GM21786 (cell line): ENCODE data around the gene PIK3C3.
A peak's percentile ranks its signal among the peaks of the same experiment; 100 is the strongest.
"Not testable (repeated sequence)": the region's sequence is repeated elsewhere in the genome, so short reads cannot be mapped to it uniquely, and the experiment has no call there.

ENCODE experiments used
- ATAC-seq: cut with Tn5 transposase; IDR thresholded peaks from one replicate; pipeline ENCODE4 v1.9.1; 2021; ENCODE audit not compliant: unreplicated experiment

The PIK3C3 gene

GRCh38 chr18:41965634-41966255 is 10.7 kb downstream of the PIK3C3 start:
- no peak for ATAC-seq

- ATAC-seq, result no peak
Measured at GRCh38 chr18:41966943-41967342, 11.9 kb downstream of the PIK3C3 start.

GRCh38 chr18:41967680-41968079 is 12.6 kb downstream of the PIK3C3 start:
- ATAC-seq, result no peak

GRCh38 chr18:41969881-41970280 is 14.8 kb downstream of the PIK3C3 start:
- ATAC-seq, result no peak

- no peak for ATAC-seq
Measured at GRCh38 chr18:41972067-41972925, 17.3 kb downstream of the PIK3C3 start.

GRCh38 chr18:41973983-41974382 is 18.9 kb downstream of the PIK3C3 start:
- ATAC-seq, result no peak

GRCh38 chr18:41974796-41975201 is 19.8 kb downstream of the PIK3C3 start:
- ATAC-seq, result no peak

- no peak for ATAC-seq
Measured at GRCh38 chr18:41975284-41975683, 20.2 kb downstream of the PIK3C3 start.

GRCh38 chr18:41977233-41977632 is 22.2 kb downstream of the PIK3C3 start:
- no peak for ATAC-seq

GRCh38 chr18:41982942-41983660 is 28.1 kb downstream of the PIK3C3 start:
- ATAC-seq, result peak; percentile 96

GRCh38 chr18:41985914-41986313 is 30.9 kb downstream of the PIK3C3 start:
- no peak for ATAC-seq

- no peak for ATAC-seq
Measured at GRCh38 chr18:41989508-41989907, 34.5 kb downstream of the PIK3C3 start.

- peak; percentile 81 for ATAC-seq
Measured at GRCh38 chr18:41992066-41992465, 37.0 kb downstream of the PIK3C3 start.

GRCh38 chr18:41992703-41993102 is 37.7 kb downstream of the PIK3C3 start:
- ATAC-seq, result no peak

GRCh38 chr18:41993151-41993550 is 38.1 kb downstream of the PIK3C3 start:
- no peak for ATAC-seq

GRCh38 chr18:41996020-41996419 is 41.0 kb downstream of the PIK3C3 start:
- ATAC-seq, result no peak

GRCh38 chr18:41999751-42000150 is 44.7 kb downstream of the PIK3C3 start:
- no peak for ATAC-seq

GRCh38 chr18:42001801-42002200 is 46.8 kb downstream of the PIK3C3 start:
- ATAC-seq, result no peak

GRCh38 chr18:42004653-42005052 is 49.6 kb downstream of the PIK3C3 start:
- ATAC-seq, result no peak

- no peak for ATAC-seq
Measured at GRCh38 chr18:42005782-42006181, 50.7 kb downstream of the PIK3C3 start.

GRCh38 chr18:42009457-42009856 is 54.4 kb downstream of the PIK3C3 start:
- ATAC-seq, result not testable (repeated sequence)

GRCh38 chr18:42011053-42011452 is 56.0 kb downstream of the PIK3C3 start:
- ATAC-seq, result peak; percentile 99
